Measurements from ENCODE around the gene TBX21. TPM values are rescaled to one million over a fixed set of nuclear protein-coding genes. Genes with fewer than 3 reads are reported as not detected.
A peak's percentile ranks its signal among the peaks of the same experiment; 100 is the strongest.

The TBX21 gene
- total and polyA plus RNA-seq, 10 donors = 2.6 to 21.7 (median 11.5) TPM

- intact Hi-C loops (cut with DNase I; ENCODE audit: low total_unique reads) = no loop called here
- WGBS, 5 donors = 64 to 78% (median 71%) methylated on average over 4 of the region's 4 CpGs
- Histone ChIP-seq H3K36me3 (no peaks in the 10 kb centered on the region), H3K9me3 (peaks cover 0 to 16% (median 13%) of the 10 kb centered on the region in 8 donors), H3K27ac (no peak overlapping the region), H3K27me3 (replicated peaks in 1 of 7) (peaks cover 0 to 61% (median 24%) of the 10 kb centered on the region in 7 donors), H3K4me1 (peaks cover 0 to 4% (median 0%) of the 10 kb centered on the region in 6 donors), H3K4me3 (no peak overlapping the region)
- no peak for TF ChIP-seq CTCF (IDR thresholded peaks at IDR 0.05 in 8 of 11, conservative IDR thresholded peaks at IDR 0.05 in 3 of 11)
- TF ChIP-seq POLR2A (IDR thresholded peaks at IDR 0.05) = no peak
- TF ChIP-seq POLR2AphosphoS5 (IDR thresholded peaks at IDR 0.05) = no peak
- no peak for DNase-seq
Measured at GRCh38 chr17:47774331-47774730, 41.3 kb downstream of the TBX21 start.

- TF ChIP-seq POLR2AphosphoS5 (IDR thresholded peaks at IDR 0.05) (no peak), CTCF (IDR thresholded peaks at IDR 0.05 in 8 of 11, conservative IDR thresholded peaks at IDR 0.05 in 3 of 11) (no peak), POLR2A (IDR thresholded peaks at IDR 0.05) (no peak)
- Histone ChIP-seq H3K36me3 (no peaks in the 10 kb centered on the region), H3K27me3 (replicated peaks in 1 of 7) (peaks cover 0 to 64% (median 24%) of the 10 kb centered on the region in 7 donors), H3K4me3 (no peak overlapping the region), H3K4me1 (peaks cover 0 to 4% (median 0%) of the 10 kb centered on the region in 6 donors), H3K9me3 (peaks cover 0 to 16% (median 13%) of the 10 kb centered on the region in 8 donors), H3K27ac (no peak overlapping the region)
- 67 to 81% (median 79%) methylated on average over 1 of the region's 1 CpG for WGBS, 5 donors
- intact Hi-C loops (cut with DNase I; ENCODE audit: low total_unique reads) = no loop called here
- DNase-seq = no peak
Measured at GRCh38 chr17:47774987-47775580, 42.0 kb downstream of the TBX21 start.

- Histone ChIP-seq H3K27me3 (replicated peaks in 1 of 7) (peaks cover 0 to 78% (median 24%) of the 10 kb centered on the region in 7 donors), H3K36me3 (no peaks in the 10 kb centered on the region), H3K4me3 (no peak overlapping the region), H3K9me3 (peaks cover 0 to 7% (median 5%) of the 10 kb centered on the region in 8 donors), H3K27ac (no peak overlapping the region), H3K4me1 (peaks cover 0 to 4% (median 0%) of the 10 kb centered on the region in 6 donors)
- WGBS, 5 donors = 36 to 51% (median 46%) methylated on average over 14 of the region's 14 CpGs
- TF ChIP-seq POLR2A (IDR thresholded peaks at IDR 0.05) (no peak), POLR2AphosphoS5 (IDR thresholded peaks at IDR 0.05) (no peak), CTCF (IDR thresholded peaks at IDR 0.05 in 8 of 11, conservative IDR thresholded peaks at IDR 0.05 in 3 of 11) (peak; percentile 59 to 77 (median 73))
- DNase-seq = no peak
- intact Hi-C loops (cut with DNase I; ENCODE audit: low total_unique reads) = no loop called here
Measured at GRCh38 chr17:47776330-47777197, 43.5 kb downstream of the TBX21 start.

GRCh38 chr17:47778184-47778635 is 45.2 kb downstream of the TBX21 start:
- Histone ChIP-seq H3K36me3 (no peaks in the 10 kb centered on the region), H3K4me1 (peaks cover 0 to 4% (median 0%) of the 10 kb centered on the region in 6 donors), H3K4me3 (no peak overlapping the region), H3K27ac (no peak overlapping the region), H3K9me3 (no peaks in the 10 kb centered on the region), H3K27me3 (replicated peaks in 1 of 7) (peaks cover 0 to 78% (median 24%) of the 10 kb centered on the region in 7 donors)
- DNase-seq = no peak
- 24 to 43% (median 32%) methylated on average over 14 to 45 of the region's 45 CpGs for WGBS, 5 donors
- TF ChIP-seq POLR2AphosphoS5 (IDR thresholded peaks at IDR 0.05) (no peak), POLR2A (IDR thresholded peaks at IDR 0.05) (no peak), CTCF (IDR thresholded peaks at IDR 0.05 in 8 of 11, conservative IDR thresholded peaks at IDR 0.05 in 3 of 11) (no peak)
- intact Hi-C loops (cut with DNase I; ENCODE audit: low total_unique reads) = no loop called here

Measured in spleen (tissue), 11 donors.